Central memory CD8-positive, alpha-beta T cell (primary cell): ENCODE results near the gene CERS1.
"Not testable (repeated sequence)": the region's sequence is repeated elsewhere in the genome, so short reads cannot be mapped to it uniquely, and the experiment has no call there.

Experiments used
- ATAC-seq: fragments of 150-1000 bp; cut with Tn5 transposase; replicated peaks from 2 replicates; pipeline ENCODE4 v1.10.0; 2022; ENCODE audit warnings: mild to moderate bottlenecking, moderate FRiP score, moderate number of reproducible peaks; ENCODE audit not compliant: poor library complexity, severe bottlenecking; ENCODE audit errors: extremely low read depth
- DNase-seq, 2 donors: peaks; one replicate each; pipeline ENCODE4 v3.0.0; 2021; ENCODE audit warnings: low spot score in 2 of 2
- H3K27ac Mint-ChIP-seq: one replicate; pipeline ENCODE4 v1.8.0; 2022; ENCODE audit warnings: low read depth, mild to moderate bottlenecking, moderate library complexity, mixed read lengths
- H3K27me3 Mint-ChIP-seq: one replicate; pipeline ENCODE4 v1.8.0; 2022; ENCODE audit warnings: mixed read lengths
- H3K36me3 Mint-ChIP-seq: one replicate; pipeline ENCODE4 v1.8.0; 2022; ENCODE audit warnings: mild to moderate bottlenecking, moderate library complexity, mixed read lengths; ENCODE audit not compliant: insufficient read depth
- H3K4me1 Mint-ChIP-seq: one replicate; pipeline ENCODE4 v1.8.0; 2022; ENCODE audit warnings: mixed read lengths
- H3K4me3 Mint-ChIP-seq: one replicate; pipeline ENCODE4 v1.8.0; 2022; ENCODE audit warnings: mild to moderate bottlenecking, moderate library complexity, mixed read lengths
- H3K9me3 Mint-ChIP-seq: one replicate; pipeline ENCODE4 v1.8.0; 2022; ENCODE audit warnings: mixed read lengths

Gene CERS1

GRCh38 chr19:18910801-18911436 is 15.0 kb upstream of the CERS1 start:
- H3K27ac Mint-ChIP-seq = no peak overlapping the region

DNA sequence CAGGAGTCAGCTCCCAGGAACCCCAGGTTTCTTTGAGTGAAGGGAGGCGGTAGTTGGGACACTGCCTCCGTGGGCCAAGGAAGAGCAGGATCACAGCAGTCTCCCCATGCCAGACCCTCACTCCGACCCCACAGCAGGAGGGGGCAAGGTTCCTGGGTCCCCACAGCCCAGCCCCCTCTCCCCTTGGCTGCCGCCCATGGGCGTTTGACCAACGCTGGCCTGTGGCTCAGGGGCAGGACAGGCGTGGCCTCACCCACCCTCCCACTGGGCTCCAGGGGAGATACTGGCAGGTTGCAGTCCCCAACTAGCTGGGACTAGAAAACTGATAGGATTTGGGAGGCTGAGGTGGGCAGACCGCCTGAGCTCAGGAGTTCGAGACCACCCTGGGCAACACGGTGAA is 14.1 kb upstream of the CERS1 start:
- no peak overlapping the region for H3K4me3 Mint-ChIP-seq
- H3K27me3 Mint-ChIP-seq = no peaks in the 10 kb centered on the region
- peak overlapping the region; percentile 82 for H3K27ac Mint-ChIP-seq
- no peak for ATAC-seq
- H3K9me3 Mint-ChIP-seq = no peaks in the 10 kb centered on the region
- H3K4me1 Mint-ChIP-seq = peaks cover 16% of the 10 kb centered on the region
- H3K36me3 Mint-ChIP-seq = peaks cover 37% of the 10 kb centered on the region
- DNase-seq = no peak

More at GRCh38 chr19:18910801-18911436, 15.0 kb upstream of the CERS1 start:
- DNase-seq = no peak
- H3K9me3 Mint-ChIP-seq = no peaks in the 10 kb centered on the region
- no peak for ATAC-seq
- peaks cover 30% of the 10 kb centered on the region for H3K36me3 Mint-ChIP-seq
- H3K4me1 Mint-ChIP-seq = peaks cover 19% of the 10 kb centered on the region
- no peaks in the 10 kb centered on the region for H3K27me3 Mint-ChIP-seq
- H3K4me3 Mint-ChIP-seq = no peak overlapping the region

- no peaks in the 10 kb centered on the region for H3K9me3 Mint-ChIP-seq
- H3K4me1 Mint-ChIP-seq = peaks cover 12% of the 10 kb centered on the region
- H3K27me3 Mint-ChIP-seq = no peaks in the 10 kb centered on the region
- no peak for ATAC-seq
- H3K36me3 Mint-ChIP-seq = peaks cover 33% of the 10 kb centered on the region
- no peak for DNase-seq
- no peak overlapping the region for H3K4me3 Mint-ChIP-seq
- H3K27ac Mint-ChIP-seq = peak overlapping the region; percentile 82
These were observed 13.1 kb upstream of the CERS1 start for GRCh38 chr19:18908917-18909619.

GRCh38 chr19:18906605-18907519 is 10.9 kb upstream of the CERS1 start:
- no peak overlapping the region for H3K27ac Mint-ChIP-seq
- no peaks in the 10 kb centered on the region for H3K4me1 Mint-ChIP-seq
- no peak for DNase-seq
- no peak overlapping the region for H3K4me3 Mint-ChIP-seq
- no peaks in the 10 kb centered on the region for H3K27me3 Mint-ChIP-seq
- H3K36me3 Mint-ChIP-seq = peaks cover 31% of the 10 kb centered on the region
- H3K9me3 Mint-ChIP-seq = no peaks in the 10 kb centered on the region
- no peak for ATAC-seq

- no peaks in the 10 kb centered on the region for H3K4me1 Mint-ChIP-seq
- DNase-seq = no peak
- no peak overlapping the region for H3K4me3 Mint-ChIP-seq
- peaks cover 34% of the 10 kb centered on the region for H3K36me3 Mint-ChIP-seq
- no peak for ATAC-seq
- no peaks in the 10 kb centered on the region for H3K9me3 Mint-ChIP-seq
- H3K27ac Mint-ChIP-seq = peak overlapping the region; percentile 81
- no peaks in the 10 kb centered on the region for H3K27me3 Mint-ChIP-seq
These were observed 9.7 kb upstream of the CERS1 start for GRCh38 chr19:18905513-18906236.

GRCh38 chr19:18905058-18905456 is 9.1 kb upstream of the CERS1 start:
- ATAC-seq (no peak), DNase-seq (no peak)
- Mint-ChIP-seq H3K9me3 (no peaks in the 10 kb centered on the region), H3K4me1 (no peaks in the 10 kb centered on the region), H3K36me3 (peaks cover 35% of the 10 kb centered on the region), H3K27me3 (no peaks in the 10 kb centered on the region), H3K4me3 (no peak overlapping the region), H3K27ac (no peak overlapping the region)

DNA sequence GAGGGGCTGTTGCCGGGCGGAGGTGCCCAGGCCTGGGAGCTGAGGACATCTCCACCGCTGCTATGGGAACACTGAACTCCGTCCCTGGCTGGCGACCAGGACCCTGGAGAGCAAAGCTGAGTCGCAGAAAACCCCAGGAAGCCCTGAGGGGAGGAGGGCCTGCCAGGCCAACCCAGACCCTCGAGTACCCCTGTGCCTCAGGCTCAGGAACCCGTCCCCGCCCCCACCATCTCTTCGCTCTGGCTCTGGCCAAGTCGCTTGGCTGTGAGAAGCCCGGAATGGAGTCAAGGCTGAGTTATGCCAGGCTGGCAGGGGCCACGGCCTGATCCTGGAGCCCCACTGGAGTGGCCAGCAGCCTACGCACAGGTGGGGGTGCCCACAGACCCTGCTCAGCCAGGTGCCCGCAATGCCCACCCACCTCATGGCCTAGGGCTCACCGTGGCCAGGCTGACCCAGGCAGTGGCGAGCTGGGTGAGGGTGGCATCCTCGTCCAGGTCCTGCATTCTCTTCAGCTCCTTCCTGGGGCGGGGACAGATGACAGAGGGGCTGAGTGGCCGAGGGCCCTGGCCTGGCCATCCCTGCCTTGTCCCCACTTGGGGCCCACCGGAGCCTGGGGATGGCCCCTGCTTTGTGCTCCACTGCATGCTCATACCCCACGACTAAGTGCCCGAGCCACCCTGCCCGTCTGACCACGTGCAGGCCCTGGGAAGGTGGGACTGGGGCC is 8.5 kb upstream of the CERS1 start:
- H3K4me3 Mint-ChIP-seq = no peak overlapping the region
- DNase-seq (no peak), ATAC-seq (no peak)
- H3K27ac Mint-ChIP-seq = no peak overlapping the region
- no peaks in the 10 kb centered on the region for H3K27me3 Mint-ChIP-seq
- no peaks in the 10 kb centered on the region for H3K4me1 Mint-ChIP-seq
- no peaks in the 10 kb centered on the region for H3K9me3 Mint-ChIP-seq
- H3K36me3 Mint-ChIP-seq = peaks cover 33% of the 10 kb centered on the region

DNA sequence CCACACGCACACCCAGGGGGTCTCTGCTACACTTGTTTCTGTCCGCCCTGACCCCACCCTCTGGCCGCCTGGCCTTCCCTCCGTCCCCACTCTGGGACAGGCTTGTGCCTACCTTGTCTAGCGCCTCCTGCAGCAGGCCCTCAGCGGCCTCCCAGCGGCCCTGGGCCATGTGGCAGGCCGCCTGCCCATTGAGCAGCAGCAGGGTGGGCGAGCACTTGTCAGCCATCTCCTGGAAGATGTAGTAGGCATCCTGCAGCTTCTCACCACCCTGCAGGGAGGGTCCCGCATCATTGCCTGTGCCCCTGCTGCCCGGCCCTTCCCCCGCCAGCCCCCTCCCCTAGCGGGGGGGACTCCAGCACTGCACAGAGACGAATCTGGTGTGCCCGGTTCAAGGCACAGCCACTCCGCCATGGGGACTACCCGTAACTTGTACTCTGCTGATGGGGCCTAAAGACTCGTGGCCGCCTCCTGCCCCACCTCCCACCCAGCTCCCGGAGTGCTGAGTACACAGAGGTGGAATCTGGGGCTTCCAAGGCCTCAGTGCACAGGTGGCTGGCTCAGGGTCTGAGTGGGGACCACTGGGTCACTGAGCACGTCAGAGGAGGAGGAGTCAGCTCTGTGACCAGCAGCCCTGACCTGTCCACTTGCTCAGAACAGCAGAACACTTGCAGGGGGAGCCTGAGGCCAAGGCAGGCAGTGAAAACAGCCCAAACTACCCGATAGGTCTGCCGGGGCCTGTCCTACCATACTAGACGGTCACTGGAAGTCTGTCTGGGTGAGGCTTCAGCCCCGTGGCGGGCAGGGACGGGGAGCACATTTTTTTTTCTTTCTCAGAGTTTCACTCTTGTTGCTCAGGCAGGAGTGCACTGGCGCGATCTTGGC is 7.4 kb upstream of the CERS1 start:
- Mint-ChIP-seq H3K27me3 (no peaks in the 10 kb centered on the region), H3K36me3 (peaks cover 35% of the 10 kb centered on the region), H3K4me3 (no peak overlapping the region), H3K27ac (no peak overlapping the region), H3K9me3 (no peaks in the 10 kb centered on the region), H3K4me1 (no peaks in the 10 kb centered on the region)
- ATAC-seq (no peak), DNase-seq (no peak)

DNA sequence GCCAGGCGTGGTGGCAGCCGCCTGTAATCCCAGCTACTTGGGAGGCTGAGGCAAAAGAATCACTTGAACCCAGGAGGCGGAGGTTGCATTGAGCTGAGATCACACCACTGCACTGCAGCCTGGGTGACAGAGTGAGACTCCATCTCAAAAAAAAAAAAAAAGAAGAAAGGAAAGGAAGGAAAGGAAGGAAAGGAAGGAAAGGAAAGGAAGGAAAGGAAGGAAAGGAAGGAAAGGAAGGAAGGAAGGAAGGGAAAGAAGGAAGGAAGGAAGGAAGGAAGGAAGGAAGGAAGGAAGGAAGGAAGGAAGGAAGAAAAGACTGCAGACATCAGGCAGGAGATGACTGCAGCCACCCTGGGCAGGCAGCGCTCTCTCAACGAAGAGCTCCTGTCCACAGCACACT is 6.6 kb upstream of the CERS1 start:
- H3K27ac Mint-ChIP-seq = peak overlapping the region; percentile 83
- H3K4me1 Mint-ChIP-seq, H3K9me3 Mint-ChIP-seq, ATAC-seq, H3K4me3 Mint-ChIP-seq, H3K27me3 Mint-ChIP-seq, DNase-seq: not testable (repeated sequence)
- H3K36me3 Mint-ChIP-seq = peaks cover 34% of the 10 kb centered on the region

GRCh38 chr19:18901491-18901890 is 5.5 kb upstream of the CERS1 start:
- peaks cover 32% of the 10 kb centered on the region for H3K36me3 Mint-ChIP-seq

More at GRCh38 chr19:18901491-18901890, 5.5 kb upstream of the CERS1 start:
- ATAC-seq = no peak
- Mint-ChIP-seq H3K4me1 (peaks cover 13% of the 10 kb centered on the region), H3K4me3 (no peak overlapping the region), H3K9me3 (no peaks in the 10 kb centered on the region), H3K27me3 (peaks cover 15% of the 10 kb centered on the region), H3K27ac (no peak overlapping the region)
- no peak for DNase-seq
